Medulla oblongata (tissue), 1 donor: ENCODE data around the gene B4GALT3.

ENCODE experiments used
- DNase-seq: peaks from one replicate; pipeline ENCODE4 v3.0.0-alpha.2; 2015; ENCODE audit errors: extremely low spot score

B4GALT3 gene

GRCh38 chr1:161188381-161188780 is 11.1 kb upstream of the B4GALT3 start:
- DNase-seq: no peak

GRCh38 chr1:161187311-161187710 is 10.0 kb upstream of the B4GALT3 start:
- DNase-seq: no peak

GRCh38 chr1:161185732-161186311 is 8.5 kb upstream of the B4GALT3 start:
- peak; percentile 83 for DNase-seq

- DNase-seq: peak; percentile 89
Observed at GRCh38 chr1:161185282-161185682, 8.0 kb upstream of the B4GALT3 start.

GRCh38 chr1:161182214-161182613 is 4.9 kb upstream of the B4GALT3 start:
- no peak for DNase-seq

GRCh38 chr1:161180639-161181038 is 3.3 kb upstream of the B4GALT3 start:
- DNase-seq: peak; percentile 60

- no peak for DNase-seq
Observed at GRCh38 chr1:161179698-161180097, 2.4 kb upstream of the B4GALT3 start.

GRCh38 chr1:161177936-161178244 is 583 bp upstream of the B4GALT3 start:
- no peak for DNase-seq

GRCh38 chr1:161176468-161177111 is 717 bp downstream of the B4GALT3 start:
- DNase-seq: no peak

- no peak for DNase-seq
Observed at GRCh38 chr1:161175771-161176453, 1.4 kb downstream of the B4GALT3 start.

GRCh38 chr1:161174911-161175310 is 2.4 kb downstream of the B4GALT3 start:
- no peak for DNase-seq

- DNase-seq: no peak
Observed at GRCh38 chr1:161173711-161174110, 3.6 kb downstream of the B4GALT3 start.

GRCh38 chr1:161172776-161173376 is 4.4 kb downstream of the B4GALT3 start:
- no peak for DNase-seq

GRCh38 chr1:161172349-161172748 is 5.0 kb downstream of the B4GALT3 start:
- no peak for DNase-seq

- no peak for DNase-seq
Observed at GRCh38 chr1:161171696-161172095, 5.6 kb downstream of the B4GALT3 start.

- no peak for DNase-seq
Observed at GRCh38 chr1:161171191-161171590, 6.1 kb downstream of the B4GALT3 start.

GRCh38 chr1:161168906-161169305 is 8.4 kb downstream of the B4GALT3 start:
- no peak for DNase-seq

GRCh38 chr1:161166669-161167548 is 10.4 kb downstream of the B4GALT3 start:
- no peak for DNase-seq

GRCh38 chr1:161165742-161166668 is 11.3 kb downstream of the B4GALT3 start, which contains the start of gene PPOX:
PPOX (plus strand) TSS chr1:161166426; CDS start chr1:161166848, 422 bp downstream.
- DNase-seq: peak; percentile 99

GRCh38 chr1:161164901-161165610 is 12.3 kb downstream of the B4GALT3 start:
- DNase-seq: no peak
